PC-3 (cell line): ENCODE results near the gene FKBP1C.

ENCODE experiments used
- CTCF ChIP-seq: fragments of 300-600 bp; sonication (generic); conservative IDR thresholded peaks from 2 replicates; pipeline ENCODE4 v1.5.1; 2017; ENCODE audit warnings: antibody characterized with exemption, low read depth, mild to moderate bottlenecking, low read length
- EZH2 ChIP-seq: fragments of 300-600 bp; sonication (generic); IDR thresholded peaks from one replicate; pipeline ENCODE4 v1.6.1; 2017; ENCODE audit warnings: antibody characterized with exemption, mild to moderate bottlenecking, low read length; ENCODE audit not compliant: unreplicated experiment
- EZH2phosphoT487 ChIP-seq: fragments of 300-600 bp; sonication (generic); IDR thresholded peaks from 2 replicates; pipeline ENCODE4 v1.6.1; 2018; ENCODE audit warnings: mild to moderate bottlenecking, antibody characterized with exemption, low read length, borderline replicate concordance

- TF ChIP-seq EZH2 (no peak), CTCF (no peak), EZH2phosphoT487 (no peak)
Measured at GRCh38 chr6:63186970-63187369, 24.3 kb upstream of the FKBP1C start.
